Stimulated activated CD8-positive, alpha-beta memory T cell treated with anti-CD3 and anti-CD28 coated beads, Interleukin-4, amount 100 ng/mL, for 48 hours (primary cell): ENCODE results near the gene CD9.

Experiments used
- DNase-seq: peaks from one replicate; pipeline ENCODE4 v3.0.0-alpha.2; 2020

Gene CD9

GRCh38 chr12:6250343-6250742, 50.1 kb downstream of the CD9 start:
- no peak for DNase-seq

- DNase-seq, result no peak
These were observed 53.1 kb downstream of the CD9 start for GRCh38 chr12:6253278-6253677.

- DNase-seq, result no peak
These were observed 54.3 kb downstream of the CD9 start for GRCh38 chr12:6254491-6254890.

DNA sequence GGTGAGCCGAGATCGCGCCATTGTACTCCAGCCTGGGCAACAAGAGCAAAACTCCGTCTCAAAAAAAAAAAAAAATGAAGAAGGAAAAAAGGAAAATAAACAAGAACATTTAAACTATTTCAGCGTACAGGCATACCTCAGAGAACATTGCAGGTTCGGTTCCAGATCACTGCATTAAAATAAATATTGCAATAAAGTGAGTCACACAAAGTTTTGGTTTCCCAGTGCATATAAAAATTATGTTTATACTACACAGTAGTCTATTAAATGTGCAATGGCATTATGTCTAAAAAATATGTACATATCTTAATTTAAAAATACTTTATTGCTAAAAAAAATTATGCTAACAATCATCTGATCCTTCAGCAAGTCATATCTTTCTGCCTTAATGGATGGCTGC, 56.8 kb downstream of the CD9 start:
- DNase-seq, result no peak

DNA sequence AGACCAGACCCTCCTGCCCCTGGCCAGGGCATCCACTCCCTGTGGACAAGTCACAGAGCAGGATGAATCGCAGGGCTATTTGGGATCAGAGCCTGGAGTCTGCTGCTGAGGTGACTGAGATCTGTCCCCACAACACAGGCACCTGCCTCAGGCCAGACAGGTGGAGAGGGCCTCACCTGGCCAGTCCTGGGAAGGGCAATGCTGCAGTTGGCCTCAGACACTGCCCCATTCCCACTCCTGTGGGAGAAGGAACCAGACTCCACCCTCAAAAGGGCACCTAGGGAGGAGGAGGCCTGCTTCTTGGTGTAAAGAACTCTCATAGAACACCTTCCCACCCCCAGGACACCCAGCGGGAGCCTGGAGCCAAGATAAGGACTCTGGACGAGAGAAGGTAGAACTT, 62.0 kb downstream of the CD9 start:
- DNase-seq, result no peak

GRCh38 chr12:6262623-6263022, 62.4 kb downstream of the CD9 start:
- no peak for DNase-seq

- no peak for DNase-seq
These were observed 63.7 kb downstream of the CD9 start for GRCh38 chr12:6263931-6264330.

- DNase-seq, result no peak
These were observed 64.3 kb downstream of the CD9 start for GRCh38 chr12:6264402-6265037.

DNA sequence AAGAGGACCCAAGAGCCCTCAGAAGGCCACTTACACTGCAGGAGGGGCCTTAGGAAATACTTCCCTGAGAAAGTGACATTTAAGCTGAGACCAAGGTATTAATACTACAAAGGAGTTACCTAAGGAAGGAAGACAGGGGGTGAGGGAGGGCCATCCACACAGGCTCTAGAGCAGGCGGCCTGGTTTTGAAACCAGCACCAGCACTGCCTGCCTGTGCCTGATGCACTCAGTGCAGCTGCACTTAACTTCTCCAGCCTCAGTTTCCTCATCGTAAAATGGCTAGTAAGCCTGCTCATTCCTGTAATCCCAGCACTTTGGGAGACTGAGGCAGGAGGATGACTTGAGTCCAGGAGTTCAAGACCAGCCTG, 64.8 kb downstream of the CD9 start:
- DNase-seq, result no peak

- no peak for DNase-seq
These were observed 66.4 kb downstream of the CD9 start for GRCh38 chr12:6266541-6266966.

- peak; percentile 83 for DNase-seq
These were observed 66.9 kb downstream of the CD9 start for GRCh38 chr12:6266971-6267721.

DNA sequence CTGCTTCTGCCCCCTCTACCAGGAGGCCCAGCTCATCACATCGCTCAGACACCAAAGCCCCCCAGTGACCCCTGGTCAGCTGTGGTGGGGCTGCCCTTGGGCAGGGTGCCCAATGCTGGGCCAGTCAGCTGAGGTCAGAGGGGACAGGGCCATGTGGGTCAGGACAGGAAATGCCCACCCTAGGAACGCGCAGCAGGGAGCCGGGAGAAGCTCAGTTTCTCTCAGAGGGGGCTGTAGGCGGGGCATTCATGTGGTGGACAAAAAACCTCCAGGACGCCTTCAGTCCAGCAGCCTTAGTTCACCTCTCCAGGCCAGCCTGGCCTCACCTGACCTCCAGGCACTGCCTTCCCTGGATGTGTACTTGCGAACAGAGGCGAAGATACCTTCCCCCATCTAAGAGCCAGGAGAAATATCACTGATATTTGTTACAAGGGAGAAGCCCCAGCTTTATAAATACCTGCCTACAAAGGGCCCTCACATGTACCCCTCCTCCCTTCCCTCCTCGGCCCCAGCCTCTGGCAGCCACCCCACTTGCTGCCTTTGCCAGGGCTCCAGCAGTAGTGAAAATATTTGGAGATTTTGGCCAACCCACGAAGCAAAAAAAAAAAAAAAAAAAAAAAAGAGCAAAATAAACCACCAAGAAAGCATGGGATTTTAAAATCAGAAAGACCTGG, 68.4 kb downstream of the CD9 start:
- DNase-seq, result no peak

DNA sequence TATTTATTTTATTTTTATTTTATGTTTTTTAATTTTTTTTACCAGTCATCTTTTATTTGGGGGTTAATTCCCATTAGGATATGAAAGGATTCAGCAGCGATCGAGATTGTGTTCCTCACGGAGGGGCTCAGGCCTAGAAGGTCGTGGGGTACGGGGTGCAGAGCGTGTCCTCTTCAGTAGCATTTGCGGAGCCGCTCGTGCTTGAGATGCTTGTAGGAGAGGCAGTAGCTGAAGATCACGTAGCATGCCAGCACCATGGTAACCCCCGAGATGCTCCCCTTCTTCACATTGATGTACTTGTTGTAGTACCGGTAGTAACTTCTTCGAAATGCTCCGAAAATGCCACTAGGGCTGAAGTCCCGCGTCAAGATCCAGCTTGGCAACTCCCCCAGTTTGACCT, 69.8 kb downstream of the CD9 start:
- no peak for DNase-seq

DNA sequence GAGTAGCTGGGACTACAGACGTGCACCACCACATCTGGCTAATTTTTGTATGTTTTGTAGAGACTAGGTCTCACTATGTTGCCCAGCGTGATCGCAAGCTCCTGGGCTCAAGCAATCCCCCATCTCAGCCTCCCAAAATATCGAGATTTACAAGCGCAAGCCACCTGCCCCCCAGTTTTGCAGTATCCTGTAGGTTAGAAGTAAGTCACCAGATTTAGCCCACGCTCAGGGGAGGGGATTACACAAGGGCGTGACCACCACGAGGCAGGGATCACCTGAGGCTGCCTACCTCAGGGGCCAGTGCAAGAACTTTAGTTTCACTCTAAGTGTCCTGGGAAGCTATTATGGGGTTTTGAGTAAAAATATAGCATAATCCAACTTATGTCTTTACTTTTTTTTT, 71.1 kb downstream of the CD9 start:
- DNase-seq, result no peak

GRCh38 chr12:6272300-6273204, 72.4 kb downstream of the CD9 start:
- peak; percentile 43 for DNase-seq

DNA sequence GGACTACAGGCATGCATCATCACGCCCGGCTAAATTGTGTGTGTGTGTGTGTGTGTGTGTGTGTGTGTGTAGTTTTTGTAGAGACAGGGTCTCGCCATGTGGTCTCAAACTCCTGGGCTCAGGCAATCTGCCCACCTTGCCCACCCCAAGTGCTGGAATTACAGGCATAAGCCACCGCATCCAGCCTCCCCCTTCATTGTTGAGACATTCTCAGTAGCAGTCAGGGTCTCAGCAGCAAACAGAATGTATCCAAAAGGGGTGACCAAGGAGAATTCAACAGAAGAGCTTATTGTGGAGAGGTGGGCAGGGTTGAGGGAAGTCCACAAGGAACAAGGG, 73.0 kb downstream of the CD9 start:
- DNase-seq, result no peak

DNA sequence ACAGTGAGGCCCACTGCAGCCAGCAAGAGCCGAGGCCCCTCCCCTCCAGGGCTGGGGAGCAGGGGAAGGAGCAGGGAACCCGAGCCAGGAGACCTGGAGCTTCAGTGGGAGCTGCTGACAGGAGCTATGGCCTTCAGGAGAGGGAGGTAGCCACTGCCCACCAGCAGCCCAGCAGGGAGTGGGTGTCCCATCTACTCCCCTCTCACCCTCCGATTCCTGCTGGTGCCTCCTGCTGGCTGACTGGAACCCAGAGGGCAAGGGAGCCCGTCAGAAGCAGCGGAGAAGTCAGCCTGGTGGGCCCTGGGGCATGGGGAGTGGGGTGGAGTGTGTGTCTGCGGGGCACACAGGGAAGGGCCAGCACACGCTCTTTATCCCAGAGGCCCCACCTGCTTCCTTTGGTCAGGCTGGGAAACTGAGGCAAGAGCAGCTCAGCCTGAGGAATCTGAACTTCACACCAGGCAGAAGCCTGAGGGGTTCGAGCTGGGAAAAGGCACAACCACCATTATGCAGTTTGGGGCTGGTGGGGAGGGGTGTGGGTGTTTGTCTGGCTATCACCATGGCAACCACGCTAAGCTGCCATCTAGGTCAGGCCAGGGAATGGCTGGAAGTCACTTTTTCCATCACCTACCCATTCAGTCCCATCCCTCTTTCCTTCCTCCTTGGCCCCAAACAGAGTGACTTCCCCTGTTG, 73.5 kb downstream of the CD9 start:
- DNase-seq, result no peak

GRCh38 chr12:6274231-6275221, 74.3 kb downstream of the CD9 start:
- no peak for DNase-seq

DNA sequence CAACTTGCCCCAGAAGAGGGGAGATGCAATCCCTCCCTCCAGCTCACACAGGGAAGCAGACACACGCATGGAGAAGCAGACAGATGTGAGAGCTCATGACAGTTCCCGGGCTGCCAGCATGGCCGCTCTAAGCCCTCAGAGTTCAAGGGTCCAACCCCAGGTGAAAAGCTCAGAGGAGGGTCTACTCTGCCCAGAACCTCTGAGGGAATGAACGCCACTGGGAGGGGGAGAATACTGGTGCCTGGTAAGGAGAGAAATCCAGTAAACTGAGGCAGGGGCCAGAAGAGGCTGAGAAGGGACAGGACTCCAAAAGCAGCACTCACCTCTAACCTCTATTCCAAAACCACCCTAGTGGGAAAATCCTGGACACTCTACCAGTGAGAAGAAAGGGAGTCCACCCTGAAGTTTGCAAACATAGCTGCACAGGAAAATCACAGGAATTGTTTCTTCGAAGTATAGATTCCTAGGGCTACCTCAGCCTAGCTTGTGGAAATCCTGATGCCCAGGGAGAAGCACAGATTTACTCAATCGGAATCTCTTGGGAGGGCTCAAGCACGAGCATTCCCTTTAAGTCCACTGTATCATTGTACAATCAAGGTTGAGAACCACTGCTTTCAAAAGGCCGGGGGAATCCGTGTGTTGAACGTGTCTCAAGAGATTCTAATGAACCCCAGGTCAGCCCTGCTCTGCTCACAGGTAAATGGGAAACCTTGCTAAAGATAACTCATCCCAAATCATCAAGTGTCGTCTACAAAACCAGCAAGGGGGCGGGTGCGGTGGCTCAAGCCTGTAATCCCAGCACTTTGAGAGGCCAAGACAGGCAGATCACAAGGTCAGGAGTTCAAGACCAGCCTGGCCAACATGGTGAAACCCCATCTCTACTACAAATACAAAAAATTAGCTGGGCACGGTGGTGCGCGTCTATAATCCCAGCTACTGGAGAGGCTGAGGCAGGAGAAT, 76.0 kb downstream of the CD9 start:
- no peak for DNase-seq

DNA sequence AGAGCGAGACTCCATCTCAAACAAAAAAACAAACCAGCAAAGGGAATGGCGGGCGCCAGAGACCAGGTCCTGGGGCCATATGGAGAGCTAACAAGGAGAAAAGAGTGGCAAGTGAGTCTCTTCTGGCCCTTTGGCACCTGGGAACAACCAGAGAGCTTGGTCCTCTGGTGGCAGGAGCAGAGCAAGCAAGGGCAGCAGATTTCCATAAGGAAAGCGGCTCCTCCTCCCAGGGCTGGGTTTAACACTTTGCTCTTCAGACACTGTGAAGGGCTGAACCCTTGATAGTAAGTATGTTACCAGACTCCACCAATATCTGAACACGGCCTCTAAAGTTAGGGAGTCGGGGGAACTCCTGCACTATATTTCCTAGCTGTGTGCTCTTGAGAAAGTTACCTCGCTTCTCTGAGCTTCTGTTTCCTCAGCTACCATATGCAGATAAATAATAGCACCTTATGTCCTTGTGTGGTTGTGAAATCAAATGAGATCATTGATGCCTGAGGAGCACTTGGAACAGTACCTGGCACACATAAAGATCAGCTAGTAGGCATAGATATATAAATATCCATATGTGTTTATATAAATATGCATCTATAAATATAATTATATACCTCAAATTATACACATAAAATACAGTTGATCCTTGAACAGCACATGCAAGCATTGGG, 76.9 kb downstream of the CD9 start:
- no peak for DNase-seq
